OCI-LY3 (cell line): ENCODE results near the gene ATG2A.
A peak's percentile ranks its signal among the peaks of the same experiment; 100 is the strongest.

Source experiments
- H2AFZ ChIP-seq: fragments of 200-600, 300-600 bp; shearing (Covaris generic); 2 replicates; pipeline ENCODE4 v1.6.0; 2014; ENCODE audit warnings: antibody characterized with exemption, low read depth, low read length
- H3K27ac ChIP-seq: fragments of 200-600, 300-600 bp; sonication (generic); 2 replicates; pipeline ENCODE4 v1.5.1; 2014; ENCODE audit warnings: mild to moderate bottlenecking, low read length, moderate library complexity, mixed read lengths
- H3K27me3 ChIP-seq: fragments of 200-600, 300-600 bp; sonication (generic); 2 replicates; pipeline ENCODE4 v1.6.1; 2014; ENCODE audit warnings: low read depth, low read length, mixed read lengths
- H3K36me3 ChIP-seq: fragments of 200-600, 300-600 bp; sonication (generic); replicated peaks from 2 replicates; pipeline ENCODE3; 2014; ENCODE audit warnings: low read depth, low read length, mixed read lengths
- H3K4me1 ChIP-seq: fragments of 300-600, 200-600 bp; sonication (generic); 2 replicates; pipeline ENCODE4 v1.6.1; 2014; ENCODE audit warnings: low read length, mixed read lengths
- H3K4me2 ChIP-seq: fragments of 200-600, 300-600 bp; sonication (generic); 2 replicates; pipeline ENCODE4 v1.6.1; 2014; ENCODE audit warnings: low read length, mixed read lengths
- H3K4me3 ChIP-seq: fragments of 300-600, 200-600 bp; sonication (generic); 2 replicates; pipeline ENCODE4 v1.5.1; 2014; ENCODE audit warnings: antibody characterized with exemption, mild to moderate bottlenecking, low read length, moderate library complexity
- H3K79me2 ChIP-seq: fragments of 300-600, 200-600 bp; shearing (Covaris generic); 2 replicates; pipeline ENCODE4 v1.6.1; 2014; ENCODE audit warnings: mild to moderate bottlenecking, low read length, mixed read lengths
- H3K9ac ChIP-seq: fragments of 300-600, 200-600 bp; shearing (Covaris generic); 2 replicates; pipeline ENCODE4 v1.6.0; 2014; ENCODE audit warnings: mild to moderate bottlenecking, low read length, moderate library complexity
- H3K9me3 ChIP-seq: fragments of 200-600, 300-600 bp; shearing (Covaris generic); 2 replicates; pipeline ENCODE4 v1.6.1; 2014; ENCODE audit warnings: low read length, mixed read lengths; ENCODE audit not compliant: insufficient read depth
- H4K20me1 ChIP-seq: fragments of 200-600, 300-600 bp; sonication (generic); 2 replicates; pipeline ENCODE4 v1.6.1; 2016; ENCODE audit warnings: low read length, mixed read lengths; ENCODE audit not compliant: insufficient read depth
- CTCF ChIP-seq: fragments of 200-600, 300-600 bp; sonication (generic); IDR thresholded peaks from 2 replicates; pipeline ENCODE4 v1.5.1; 2014; ENCODE audit warnings: antibody characterized with exemption, low read length, low read depth
- EZH2phosphoT487 ChIP-seq: fragments of 200-600 bp; shearing (Covaris generic); IDR thresholded peaks from 2 replicates; pipeline ENCODE4 v1.6.1; 2018; ENCODE audit warnings: antibody characterized with exemption, mixed run types, low read depth

ATG2A gene

GRCh38 chr11:64851831-64852351 is 65.1 kb downstream of the ATG2A start:
- Histone ChIP-seq H3K36me3 (peaks cover 30% of the 10 kb centered on the region), H3K27ac (peak overlapping the region; percentile 99), H2AFZ (no peak overlapping the region), H3K9me3 (no peaks in the 10 kb centered on the region), H3K4me3 (peak overlapping the region; percentile 59), H3K79me2 (peaks cover 19% of the 10 kb centered on the region), H3K9ac (peak overlapping the region; percentile 85), H4K20me1 (no peaks in the 10 kb centered on the region), H3K4me2 (peak overlapping the region; percentile 91), H3K27me3 (no peaks in the 10 kb centered on the region), H3K4me1 (peaks cover 98% of the 10 kb centered on the region)
- TF ChIP-seq EZH2phosphoT487 (no peak), CTCF (no peak)

- H3K27ac ChIP-seq = peak overlapping the region; percentile 99
- H3K4me3 ChIP-seq = peak overlapping the region; percentile 59
- H3K9me3 ChIP-seq = no peaks in the 10 kb centered on the region
- TF ChIP-seq CTCF = peak; percentile 20
- no peak for TF ChIP-seq EZH2phosphoT487
- H3K79me2 ChIP-seq = peaks cover 14% of the 10 kb centered on the region
- H2AFZ ChIP-seq = no peak overlapping the region
- H3K27me3 ChIP-seq = no peaks in the 10 kb centered on the region
- H3K36me3 ChIP-seq = peaks cover 21% of the 10 kb centered on the region
- H3K4me2 ChIP-seq = peak overlapping the region; percentile 91
- H4K20me1 ChIP-seq = no peaks in the 10 kb centered on the region
- peaks cover 90% of the 10 kb centered on the region for H3K4me1 ChIP-seq
- peak overlapping the region; percentile 85 for H3K9ac ChIP-seq
These were observed 65.9 kb downstream of the ATG2A start for GRCh38 chr11:64850979-64851567.

GRCh38 chr11:64849598-64850356 is 67.2 kb downstream of the ATG2A start:
- Histone ChIP-seq H3K36me3 (peaks cover 11% of the 10 kb centered on the region), H3K4me3 (no peak overlapping the region), H3K27me3 (no peaks in the 10 kb centered on the region), H3K27ac (peak overlapping the region; percentile 99), H2AFZ (no peak overlapping the region), H3K9ac (peak overlapping the region; percentile 56; the same call in 1 of the 2 replicates), H3K9me3 (no peaks in the 10 kb centered on the region), H3K4me2 (peak overlapping the region; percentile 63), H3K4me1 (peaks cover 82% of the 10 kb centered on the region), H3K79me2 (peaks cover 4% of the 10 kb centered on the region), H4K20me1 (no peaks in the 10 kb centered on the region)
- TF ChIP-seq CTCF (no peak), EZH2phosphoT487 (no peak)
